HG03060 (cell line): ENCODE results near the gene EMILIN3.

Source experiments
- ATAC-seq: cut with Tn5 transposase; IDR thresholded peaks from one replicate; pipeline ENCODE4 v1.9.1; 2021; ENCODE audit warnings: low read depth, moderate number of reproducible peaks; ENCODE audit not compliant: unreplicated experiment

EMILIN3 gene

GRCh38 chr20:41392295-41392694 is 25.7 kb upstream of the EMILIN3 start:
- ATAC-seq: no peak

- no peak for ATAC-seq
Observed at GRCh38 chr20:41391587-41392001, 25.0 kb upstream of the EMILIN3 start.

- ATAC-seq: no peak
Observed at GRCh38 chr20:41390889-41391288, 24.3 kb upstream of the EMILIN3 start.

GRCh38 chr20:41387444-41387851 is 20.8 kb upstream of the EMILIN3 start:
- ATAC-seq: no peak

- no peak for ATAC-seq
Observed at GRCh38 chr20:41386502-41387427, 20.1 kb upstream of the EMILIN3 start.

- ATAC-seq: no peak
Observed at GRCh38 chr20:41382791-41383305, 16.2 kb upstream of the EMILIN3 start.

GRCh38 chr20:41380551-41381193 is 14.1 kb upstream of the EMILIN3 start:
- ATAC-seq: no peak

GRCh38 chr20:41379551-41379950 is 12.9 kb upstream of the EMILIN3 start:
- ATAC-seq: no peak

GRCh38 chr20:41377275-41377674 is 10.7 kb upstream of the EMILIN3 start:
- no peak for ATAC-seq

- ATAC-seq: no peak
Observed at GRCh38 chr20:41376349-41376748, 9.7 kb upstream of the EMILIN3 start.

- ATAC-seq: no peak
Observed at GRCh38 chr20:41375846-41376245, 9.2 kb upstream of the EMILIN3 start.

- ATAC-seq: no peak
Observed at GRCh38 chr20:41373931-41374920, 7.6 kb upstream of the EMILIN3 start.

GRCh38 chr20:41373251-41373783 is 6.7 kb upstream of the EMILIN3 start:
- ATAC-seq: no peak

GRCh38 chr20:41371371-41371770 is 4.8 kb upstream of the EMILIN3 start:
- no peak for ATAC-seq

- ATAC-seq: no peak
Observed at GRCh38 chr20:41370176-41370575, 3.6 kb upstream of the EMILIN3 start.

- ATAC-seq: no peak
Observed at GRCh38 chr20:41369673-41370072, 3.1 kb upstream of the EMILIN3 start.

GRCh38 chr20:41367956-41368355 is 1.3 kb upstream of the EMILIN3 start:
- no peak for ATAC-seq

- ATAC-seq: no peak
Observed at GRCh38 chr20:41367393-41367695, 726 bp upstream of the EMILIN3 start.

GRCh38 chr20:41365777-41366545 is 657 bp downstream of the EMILIN3 start:
- no peak for ATAC-seq
